SKM-1 (cell line): ENCODE results near the gene PDE5A.
A peak's percentile ranks its signal among the peaks of the same experiment; 100 is the strongest.
"Not testable (repeated sequence)": the region's sequence is repeated elsewhere in the genome, so short reads cannot be mapped to it uniquely, and the experiment has no call there.

ENCODE experiments used
- DNase-seq: peaks from one replicate; lab custom pipeline; 2025; ENCODE audit not compliant: unreplicated experiment; lab: John Stamatoyannopoulos, UW

Gene PDE5A

DNA sequence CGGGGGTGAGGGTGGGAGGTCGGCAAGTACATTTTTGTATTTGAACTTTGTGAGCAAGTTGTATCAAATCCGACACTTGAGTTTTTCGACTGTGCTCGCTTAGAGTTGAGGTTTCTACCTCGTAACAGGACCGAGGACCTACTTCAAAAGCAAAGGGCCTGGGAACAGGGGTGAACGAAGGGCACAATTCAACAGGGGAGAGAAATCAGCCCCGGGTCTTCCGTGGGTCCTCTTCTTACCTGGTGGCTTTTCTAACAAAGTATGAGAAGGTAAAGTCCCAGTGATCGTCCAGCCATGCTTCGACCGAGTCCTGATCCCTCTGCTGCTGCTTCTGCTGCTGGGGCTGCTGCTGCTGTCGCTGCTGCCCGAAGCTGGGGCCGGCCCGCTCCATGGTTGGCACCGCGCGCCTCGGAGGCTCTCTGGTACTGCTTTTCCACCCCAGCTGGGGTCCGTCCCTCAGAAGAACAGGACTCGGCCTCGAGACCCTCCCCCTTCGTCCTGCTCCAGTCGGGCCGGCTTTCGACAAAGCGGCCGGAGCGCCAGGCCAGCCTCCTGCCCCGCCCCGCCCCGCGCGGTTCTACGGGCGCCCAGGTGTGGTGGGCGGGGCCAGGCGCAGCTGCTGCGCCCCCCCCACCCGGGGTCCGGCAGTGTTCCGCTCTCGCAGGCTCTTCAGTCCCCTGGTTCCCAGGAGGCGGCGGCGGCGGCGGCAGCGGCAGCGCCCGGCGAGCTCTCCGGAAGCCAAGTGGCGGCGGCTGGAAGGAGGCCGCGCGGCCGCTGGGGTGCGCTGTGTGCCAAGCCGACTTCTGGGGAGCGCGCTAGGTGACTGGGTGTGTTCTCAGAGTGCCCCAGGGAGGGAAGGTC, at the start of gene PDE5A:
Gene PDE5A, minus strand, starts transcription at position 524 of the 861 bp plus-strand sequence. Its CDS starts 133 bp downstream, at position 391.
- peak; percentile 62 for DNase-seq

DNA sequence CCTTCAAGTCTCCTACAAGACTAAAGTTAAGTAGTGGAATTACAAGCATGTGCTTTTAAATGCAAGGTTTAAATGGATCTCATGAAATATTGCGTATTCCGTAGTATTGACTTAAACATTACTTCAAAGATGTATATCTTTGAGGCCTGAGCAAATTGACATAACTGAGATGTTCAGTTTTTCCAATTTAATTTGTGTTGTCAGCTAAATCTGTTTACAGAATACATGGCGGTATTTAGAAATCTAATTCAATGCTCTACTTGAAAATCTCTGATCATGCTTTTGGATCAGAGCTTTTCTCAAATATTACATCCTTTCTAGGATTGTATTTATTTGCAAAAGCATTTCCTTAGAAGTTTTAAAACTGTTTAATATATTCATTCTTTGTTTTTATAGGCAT, 47.5 kb upstream of the PDE5A start:
- no peak for DNase-seq

DNA sequence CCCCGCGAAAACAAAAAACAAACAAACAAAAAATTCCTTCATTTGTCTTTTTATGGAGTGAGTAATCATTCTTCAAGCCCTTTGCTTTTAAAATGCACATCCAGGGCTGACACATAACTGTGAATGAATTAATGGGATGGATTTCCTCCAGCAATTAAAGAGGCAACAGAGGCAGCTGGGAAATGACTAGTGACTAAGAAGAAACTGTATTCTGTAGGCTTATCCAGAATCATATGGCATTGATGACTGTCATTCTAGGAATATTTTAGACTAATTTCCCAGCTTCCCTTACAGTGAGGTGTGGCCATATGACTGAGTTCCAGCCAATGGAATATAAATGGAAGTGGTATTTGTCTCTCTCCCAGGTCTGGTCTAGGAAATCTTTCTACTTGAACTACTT, 46.8 kb upstream of the PDE5A start:
- no peak for DNase-seq

DNA sequence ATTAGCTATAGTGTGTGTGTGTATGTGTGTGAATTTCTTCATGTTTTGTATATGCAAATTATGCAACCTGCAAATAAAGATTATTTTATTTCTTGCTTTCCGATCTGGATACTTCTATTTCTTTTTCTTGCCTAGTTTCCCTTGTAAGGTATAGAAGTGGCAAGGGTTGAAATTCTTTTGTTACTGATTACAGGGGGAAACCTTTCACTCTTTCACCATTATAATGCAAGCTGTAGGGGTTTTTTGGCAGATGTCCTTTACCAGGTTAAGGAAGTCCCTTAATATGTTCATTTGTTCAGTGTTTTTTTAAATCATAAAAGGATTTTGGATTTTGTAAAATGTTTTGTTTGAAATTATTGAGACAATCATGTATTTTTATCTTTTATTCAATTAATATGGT, 44.3 kb upstream of the PDE5A start:
- DNase-seq, result no peak

DNA sequence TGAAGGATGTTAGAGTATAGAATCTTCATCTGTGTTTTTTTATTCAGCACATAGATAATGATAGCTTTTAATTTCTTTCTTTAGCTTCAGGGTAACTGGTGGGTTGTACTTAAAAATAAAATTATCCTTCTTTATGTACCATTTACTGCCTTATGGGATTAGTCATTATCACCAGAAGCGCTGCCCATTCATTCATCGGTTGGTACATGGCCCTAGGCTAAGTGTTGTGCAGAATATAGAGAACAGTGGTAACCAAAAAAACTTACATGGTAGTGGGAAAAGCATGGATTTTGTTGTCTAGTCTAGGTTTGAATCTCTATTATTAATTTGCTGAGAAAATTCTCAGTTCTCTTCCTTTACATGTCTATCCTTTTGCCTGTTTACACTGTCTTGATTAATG, 43.5 kb upstream of the PDE5A start:
- DNase-seq, result no peak

DNA sequence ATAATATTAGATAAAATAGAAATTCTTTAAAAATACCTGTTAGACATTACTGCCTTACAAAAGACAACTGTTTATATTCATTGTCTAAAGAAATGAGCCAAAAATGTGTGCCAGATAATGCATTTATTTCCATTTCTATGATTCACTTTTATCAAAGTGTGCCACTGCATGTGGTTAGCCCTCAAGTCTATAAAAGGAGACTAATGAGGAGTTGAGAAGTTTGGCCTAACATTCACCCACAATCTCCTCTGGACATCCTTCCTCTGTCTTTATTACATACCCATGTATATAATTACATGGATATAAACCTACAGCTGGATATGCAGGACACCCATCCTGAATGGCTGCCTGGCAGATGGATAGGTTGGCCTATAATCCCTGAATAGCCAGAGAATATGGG, 42.6 kb upstream of the PDE5A start:
- no peak for DNase-seq

DNA sequence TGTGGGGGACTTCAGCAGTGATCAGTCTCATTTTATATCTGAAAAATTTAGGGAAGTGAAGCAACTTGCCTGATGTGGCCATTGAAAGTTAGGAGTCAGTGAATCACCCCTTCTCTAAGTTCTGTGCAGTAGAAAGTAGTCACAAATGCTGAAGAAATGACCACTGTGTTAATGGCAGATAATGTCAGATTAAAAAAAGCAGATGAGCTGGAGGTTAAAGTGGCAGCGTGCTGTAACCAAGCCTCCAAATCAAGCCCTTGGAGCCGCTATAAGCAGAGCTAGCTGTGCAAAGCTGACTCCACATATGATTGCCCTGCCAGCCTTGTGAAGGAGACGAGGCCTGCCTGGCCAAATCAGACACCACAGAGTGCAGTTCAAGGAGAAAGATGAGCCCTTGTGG, 39.2 kb upstream of the PDE5A start:
- no peak for DNase-seq

DNA sequence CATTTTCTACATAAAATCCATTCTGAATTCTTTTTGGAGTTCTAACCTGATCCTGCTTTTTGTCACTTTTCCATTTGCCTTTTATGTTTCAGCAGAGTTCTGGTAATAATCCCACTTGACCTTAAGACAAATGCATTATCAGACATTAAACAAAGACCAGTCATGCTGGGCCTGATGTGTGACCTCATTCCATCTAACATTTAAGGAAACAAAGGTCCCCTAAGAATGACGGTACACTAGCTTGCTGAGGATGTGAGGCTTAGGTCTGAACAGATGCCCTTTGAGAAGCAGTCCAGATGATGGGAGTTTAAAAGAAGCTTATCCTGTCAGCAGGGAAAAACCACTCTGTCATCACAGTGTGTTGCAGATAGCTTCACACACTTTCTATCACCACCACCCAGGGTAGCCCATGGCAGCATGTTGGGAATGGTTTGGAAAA, 38.1 kb upstream of the PDE5A start:
- no peak for DNase-seq

DNA sequence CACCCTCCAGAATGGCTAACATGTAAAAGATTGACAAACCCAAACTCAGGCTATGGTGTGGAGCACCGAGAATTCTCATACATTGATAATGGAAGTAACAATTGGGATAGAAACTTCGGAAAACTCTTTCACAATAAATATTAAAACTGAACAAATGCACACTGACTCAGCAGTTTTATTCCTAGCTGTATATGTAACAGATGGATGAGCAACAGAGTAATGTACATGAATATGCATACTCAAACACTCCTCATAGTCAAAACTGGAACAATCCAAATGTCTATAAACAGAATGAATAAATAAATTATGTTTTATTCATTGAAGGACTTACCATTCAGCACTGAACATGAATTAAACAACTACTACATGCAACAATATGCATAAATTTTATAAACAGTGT, 37.1 kb upstream of the PDE5A start:
- no peak for DNase-seq

DNA sequence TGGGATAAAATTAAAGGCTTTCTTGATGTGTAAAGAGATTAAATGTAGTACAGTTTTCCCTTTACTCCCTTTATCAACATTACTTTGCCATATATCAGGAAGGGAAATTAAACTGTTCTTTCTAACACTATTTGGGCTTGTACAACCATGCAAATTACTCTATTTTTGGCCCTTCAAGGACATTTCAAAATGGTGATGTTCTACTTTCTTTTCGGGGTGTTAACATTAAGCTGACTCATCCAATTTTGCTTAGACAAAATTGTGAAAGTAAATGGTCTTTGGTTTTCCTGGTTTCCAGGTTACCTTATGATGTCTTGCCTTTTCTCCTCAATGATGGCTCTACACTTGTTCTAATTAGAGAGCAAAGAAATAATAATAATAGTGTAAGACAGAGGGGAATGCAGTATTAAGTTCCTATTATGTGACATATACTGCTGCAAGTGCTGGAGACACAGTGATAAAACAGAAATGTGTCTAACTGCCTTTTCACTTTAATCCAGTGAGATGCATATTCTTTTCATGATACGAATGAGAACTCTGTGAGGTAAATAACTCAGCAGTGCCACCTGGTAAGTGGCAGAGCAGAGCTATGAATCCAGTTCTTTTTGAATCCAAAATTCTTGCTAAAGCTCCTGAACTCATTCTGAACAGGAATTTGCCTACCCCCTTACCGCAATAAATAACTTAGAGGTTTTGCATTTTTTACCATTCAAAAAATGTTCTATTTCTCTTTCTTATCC, 35.7 kb upstream of the PDE5A start:
- no peak for DNase-seq

DNA sequence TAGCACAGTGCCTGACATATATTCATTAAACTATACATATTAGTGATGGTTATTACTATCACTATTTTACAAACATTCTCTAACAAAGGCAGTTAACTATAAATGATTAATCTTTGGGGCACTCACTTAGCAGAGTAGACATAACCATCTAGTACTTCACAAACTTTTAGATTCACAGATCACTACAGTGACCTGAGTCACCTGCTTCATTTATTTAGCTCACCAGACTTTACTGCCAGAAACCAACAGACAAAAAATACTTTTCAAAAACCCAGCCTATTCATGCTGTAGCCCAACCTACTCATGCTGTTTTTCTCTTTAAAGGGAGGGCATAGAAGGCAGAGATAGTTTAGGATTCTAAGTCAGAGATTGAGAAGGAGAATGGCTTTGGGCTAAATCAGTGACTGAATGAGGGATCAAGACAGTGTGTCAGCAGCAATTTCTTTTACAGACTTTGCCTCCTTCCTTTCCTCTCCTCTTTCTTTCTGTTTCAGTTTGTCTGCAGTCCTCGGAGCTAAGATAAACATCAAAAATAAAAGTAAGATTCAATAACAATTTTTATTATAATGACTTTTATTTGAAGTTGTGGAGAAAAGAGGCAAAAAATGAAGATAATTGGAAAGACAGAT, 34.7 kb upstream of the PDE5A start:
- DNase-seq, result no peak

DNA sequence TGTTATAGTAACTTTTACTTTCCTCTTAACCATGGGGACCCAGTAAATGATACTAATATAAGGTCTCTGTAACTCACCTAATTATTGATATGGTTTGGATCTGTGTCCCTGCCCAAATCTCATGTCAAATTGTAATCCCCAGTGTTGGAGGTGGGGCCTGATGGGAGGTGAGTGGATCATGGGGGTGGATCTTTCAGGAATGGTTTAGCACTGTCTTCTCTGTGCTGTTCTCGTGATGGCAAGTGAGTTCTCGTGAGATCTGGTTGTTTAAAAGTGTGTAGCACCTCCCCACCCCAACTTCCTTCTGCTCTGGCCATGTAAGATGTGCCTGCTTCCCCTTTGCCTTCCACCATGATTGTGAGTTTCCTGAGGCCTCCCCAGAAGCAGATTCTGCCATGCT, 34.0 kb upstream of the PDE5A start:
- DNase-seq, result not testable (repeated sequence)

DNA sequence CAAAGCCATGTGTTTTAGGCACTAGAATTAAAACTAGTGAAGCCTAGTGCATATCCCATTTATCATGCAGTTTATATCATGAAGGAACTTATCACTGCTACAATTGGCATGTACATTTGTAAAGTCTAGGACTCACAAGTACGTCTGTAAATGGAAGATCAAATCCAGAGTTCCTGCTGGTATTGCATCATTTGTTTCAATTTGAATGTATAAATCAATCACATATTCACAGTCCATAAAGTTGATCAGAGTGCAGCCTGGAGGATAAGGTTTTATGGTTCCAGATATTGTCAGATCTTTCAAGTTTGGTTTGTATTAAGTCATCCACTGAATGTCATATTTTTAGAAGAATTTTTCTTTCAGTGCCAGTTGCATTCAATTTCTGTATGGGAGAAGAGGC, 32.6 kb upstream of the PDE5A start:
- no peak for DNase-seq

DNA sequence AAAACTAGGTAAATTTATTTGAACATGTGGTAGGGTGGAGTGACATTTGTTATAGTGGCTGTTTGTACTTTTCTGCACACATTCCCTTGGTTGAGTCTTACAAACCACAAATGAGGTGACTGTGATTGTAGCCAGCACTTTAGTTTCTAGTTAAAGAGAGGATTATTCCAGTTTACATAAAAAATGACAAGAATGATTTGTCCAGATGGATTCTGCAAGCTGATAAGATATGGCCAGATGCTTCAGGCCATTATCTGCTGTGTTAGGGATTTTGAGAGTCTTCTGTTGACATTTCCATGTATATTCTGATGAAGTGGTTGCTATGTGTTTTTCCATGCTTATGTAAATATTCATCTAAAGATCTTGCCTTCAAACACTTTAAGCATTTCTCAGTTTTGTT, 31.0 kb upstream of the PDE5A start:
- no peak for DNase-seq

DNA sequence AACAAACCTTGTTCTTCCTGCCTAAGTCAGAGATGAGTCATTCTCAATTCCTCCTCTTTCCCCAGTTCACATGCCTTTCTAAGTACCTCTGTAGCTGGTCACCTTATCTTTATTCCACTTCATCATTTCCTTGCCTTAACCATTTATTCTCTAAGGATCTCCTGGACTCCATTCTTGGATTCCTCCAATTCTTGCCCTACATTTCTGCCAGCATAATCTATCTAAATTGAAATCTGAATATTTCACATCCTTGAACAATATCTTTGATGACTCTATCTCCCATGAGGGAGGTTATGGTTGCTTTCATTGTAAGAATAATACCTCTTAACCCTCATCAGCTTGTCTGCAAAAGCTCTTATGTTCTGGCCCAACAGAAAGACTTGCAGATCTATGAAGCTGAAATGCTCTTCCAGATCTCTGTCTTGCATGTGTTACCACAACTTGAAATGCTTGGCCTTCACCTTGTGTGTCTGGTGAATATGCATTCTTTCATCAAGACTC, 28.6 kb upstream of the PDE5A start:
- DNase-seq, result no peak

DNA sequence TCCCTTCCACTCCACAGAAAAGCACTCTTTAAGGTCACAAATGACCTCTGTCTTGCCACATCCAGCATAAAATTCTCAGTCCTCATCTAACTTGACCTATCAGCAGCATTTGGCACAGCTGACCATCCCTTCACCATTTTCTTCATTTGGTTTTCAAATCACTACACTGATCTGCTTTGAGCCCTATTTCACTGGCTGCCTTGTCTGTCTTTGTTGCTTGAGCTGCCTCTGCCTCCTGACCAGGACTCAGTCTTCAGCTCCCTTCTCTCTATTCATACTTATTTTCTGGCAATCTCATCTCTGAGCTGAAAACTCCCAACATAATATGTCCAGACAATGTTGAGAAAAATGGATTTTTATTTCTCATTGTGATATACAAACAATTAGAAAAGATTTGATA, 27.7 kb upstream of the PDE5A start:
- DNase-seq, result no peak

DNA sequence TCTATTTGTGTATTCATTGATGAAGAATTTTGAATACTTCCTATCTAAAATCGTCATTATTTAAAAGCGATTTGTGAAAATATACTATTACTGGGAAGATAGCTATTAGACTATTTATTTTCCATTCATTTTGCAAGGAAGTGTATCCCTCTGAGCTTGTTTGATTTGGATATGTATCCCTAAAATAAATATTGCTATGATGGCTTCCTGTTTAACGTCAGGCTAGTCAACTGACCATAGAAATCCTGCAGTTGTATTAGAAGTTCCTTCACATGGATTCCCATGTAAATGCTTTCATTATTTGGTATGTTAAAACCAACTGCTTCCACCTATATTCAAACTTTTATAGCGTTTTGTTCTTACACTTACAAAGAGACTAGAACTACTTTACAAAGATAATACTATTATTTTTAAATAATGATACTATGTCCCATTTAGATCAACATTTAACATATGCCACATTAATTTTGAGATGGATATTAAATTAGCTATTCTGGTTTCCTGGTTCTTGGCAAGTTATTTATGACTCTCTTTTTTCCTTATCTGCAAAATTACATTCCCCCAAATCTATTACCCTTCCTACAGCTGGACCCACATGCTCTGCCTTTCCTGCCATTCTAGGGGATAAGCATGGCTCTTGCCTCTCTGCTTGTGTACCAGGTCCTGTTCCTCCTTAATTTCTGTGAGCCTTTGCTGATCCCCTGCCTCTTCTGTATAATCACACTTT, 26.7 kb upstream of the PDE5A start:
- DNase-seq, result no peak

DNA sequence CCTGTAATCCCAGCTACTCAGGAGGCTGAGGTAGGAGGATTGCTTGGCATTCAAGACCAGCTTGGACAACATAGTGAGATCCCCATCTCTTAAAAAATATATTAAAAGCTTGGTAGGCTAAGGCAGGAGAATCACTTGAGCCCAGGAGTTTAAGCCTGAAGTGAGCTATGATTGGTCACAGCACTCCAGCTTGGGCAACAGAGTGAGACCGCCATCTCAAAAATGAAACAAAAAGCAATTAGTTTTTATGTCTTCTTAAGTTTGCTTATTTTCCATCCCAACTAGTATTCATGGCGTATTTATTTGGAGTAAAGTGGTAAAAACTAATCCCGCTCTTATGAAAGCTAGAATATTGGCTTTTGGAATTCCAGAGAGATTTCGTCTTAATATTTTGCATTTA, 25.4 kb upstream of the PDE5A start:
- no peak for DNase-seq

DNA sequence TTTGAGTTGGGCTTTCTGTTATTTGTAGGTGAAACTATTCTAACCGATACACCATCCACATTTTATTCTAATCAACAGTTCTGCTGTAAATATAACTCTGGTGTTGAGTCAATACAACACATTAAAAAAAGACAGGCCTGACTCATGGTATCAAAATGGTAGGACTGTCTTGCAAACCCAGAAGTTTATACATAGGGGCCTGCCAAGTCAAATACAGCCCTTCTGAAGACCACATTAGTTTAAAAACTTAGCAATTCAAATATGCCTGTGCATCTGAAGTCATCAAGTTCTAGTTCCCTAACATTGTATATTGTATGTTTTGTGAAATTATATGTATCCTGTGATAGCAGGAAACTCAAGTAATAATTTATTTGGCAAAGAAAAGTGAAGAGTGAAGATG, 24.4 kb upstream of the PDE5A start:
- no peak for DNase-seq

DNA sequence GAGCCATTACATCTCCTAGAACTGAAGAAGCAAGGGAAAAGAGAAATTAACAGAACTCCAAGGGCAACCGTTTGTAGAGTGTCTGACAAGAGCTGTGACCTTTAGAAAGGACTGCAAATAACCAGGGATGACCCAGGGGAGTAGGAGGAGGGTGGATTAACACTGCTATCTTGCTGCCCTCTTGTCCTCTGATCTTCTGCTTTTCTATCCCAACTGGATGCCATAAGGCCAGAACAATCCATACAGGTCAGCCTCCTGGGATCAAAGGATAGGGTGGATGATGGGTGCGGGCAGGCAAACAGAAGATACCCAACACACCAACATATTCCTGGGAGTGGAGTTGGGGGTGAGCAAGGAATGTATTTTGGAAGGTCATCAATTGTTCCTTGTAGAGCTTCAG, 19.8 kb upstream of the PDE5A start:
- no peak for DNase-seq

DNA sequence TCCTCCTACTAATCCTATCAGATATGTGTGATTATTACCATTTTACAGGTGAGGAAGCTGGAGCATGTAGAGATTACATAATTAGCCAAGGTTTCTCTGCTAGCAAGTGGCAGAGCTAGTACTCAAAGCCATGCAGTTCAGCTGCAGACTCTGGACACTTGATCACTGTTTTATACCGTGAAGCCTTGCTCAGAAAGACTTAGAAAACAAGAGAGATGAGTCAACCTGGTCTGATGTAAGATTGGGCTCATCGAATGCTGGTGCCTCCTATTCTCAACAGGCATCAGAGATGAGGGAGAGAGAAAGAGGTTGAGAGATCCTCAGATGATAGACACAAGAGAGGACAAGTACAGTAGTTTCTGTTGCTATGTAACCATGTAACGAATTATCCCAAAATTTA, 19.0 kb upstream of the PDE5A start:
- no peak for DNase-seq
